SKM-1 (cell line): ENCODE data around the gene SGCD.

Source experiments
- DNase-seq: peaks from one replicate; lab custom pipeline; 2025; ENCODE audit not compliant: unreplicated experiment; lab: John Stamatoyannopoulos, UW

The SGCD gene

DNA sequence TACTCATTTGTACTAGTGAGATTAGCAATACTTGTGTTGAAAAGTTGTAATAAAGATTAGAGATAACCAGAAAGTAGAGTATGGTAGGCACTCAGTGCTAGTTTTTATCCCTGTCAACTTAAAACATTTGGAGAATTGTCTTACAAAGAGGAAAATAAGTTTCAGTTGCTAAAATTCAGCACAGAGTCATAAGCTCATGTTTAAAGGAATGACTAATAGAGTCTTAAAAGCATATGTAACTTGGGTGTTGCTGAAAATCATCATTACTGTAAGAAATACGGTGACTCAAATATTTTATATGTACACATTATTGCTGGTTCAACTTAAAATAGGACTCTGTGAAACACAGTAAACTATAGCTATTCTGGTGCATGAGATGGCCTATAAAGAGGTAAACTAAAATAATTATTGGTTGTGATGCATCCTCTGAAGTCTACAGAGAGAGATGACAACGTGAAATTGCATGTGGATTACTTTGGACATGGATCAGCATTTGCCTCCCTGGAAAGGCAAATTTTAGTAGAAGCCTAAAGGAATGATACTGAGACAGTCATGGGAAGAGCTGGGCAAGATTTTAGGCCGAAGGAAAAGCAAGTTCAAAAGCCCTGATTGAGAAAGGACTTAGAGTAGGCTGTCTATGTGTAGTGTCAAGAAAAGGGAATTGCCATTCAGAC, 34.6 kb downstream of the SGCD start:
- DNase-seq, result no peak

DNA sequence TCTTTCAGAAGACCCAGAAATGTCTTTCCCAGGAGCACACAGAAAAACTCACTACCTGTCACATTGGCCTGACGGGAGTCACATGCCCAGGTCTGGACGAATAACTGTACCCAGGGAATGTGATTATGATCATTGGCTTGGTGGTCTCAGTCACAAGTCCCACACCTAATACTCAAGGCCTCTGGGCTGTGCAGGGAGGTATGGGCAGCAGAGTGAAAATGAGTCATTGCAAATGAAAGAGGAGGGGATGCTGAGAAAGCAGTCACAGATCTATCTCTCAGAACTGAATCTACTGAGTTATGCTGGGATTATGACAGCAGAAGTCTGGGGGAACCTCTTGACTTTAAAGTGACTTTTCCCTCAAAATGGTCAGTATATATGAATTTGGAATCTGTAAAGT, 36.9 kb downstream of the SGCD start:
- no peak for DNase-seq

DNA sequence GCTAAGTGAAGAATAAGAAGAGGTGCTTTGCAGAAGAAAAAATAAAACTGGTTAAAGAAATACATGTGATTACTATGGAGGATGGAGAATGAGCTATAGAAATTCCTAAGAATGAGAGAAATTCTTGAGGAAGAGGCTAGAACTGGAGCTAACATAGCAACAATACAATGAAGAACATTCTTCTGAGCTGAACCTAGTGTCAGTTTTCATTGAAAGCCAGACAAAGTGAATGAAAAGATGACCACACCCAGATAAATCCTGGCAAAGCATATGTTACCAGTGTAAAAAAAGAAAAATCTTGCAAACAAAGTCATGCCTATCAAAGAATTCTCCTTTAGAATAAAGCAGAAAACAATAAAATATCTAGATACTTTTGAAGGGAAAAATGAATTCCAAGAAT, 39.6 kb downstream of the SGCD start:
- DNase-seq, result no peak

DNA sequence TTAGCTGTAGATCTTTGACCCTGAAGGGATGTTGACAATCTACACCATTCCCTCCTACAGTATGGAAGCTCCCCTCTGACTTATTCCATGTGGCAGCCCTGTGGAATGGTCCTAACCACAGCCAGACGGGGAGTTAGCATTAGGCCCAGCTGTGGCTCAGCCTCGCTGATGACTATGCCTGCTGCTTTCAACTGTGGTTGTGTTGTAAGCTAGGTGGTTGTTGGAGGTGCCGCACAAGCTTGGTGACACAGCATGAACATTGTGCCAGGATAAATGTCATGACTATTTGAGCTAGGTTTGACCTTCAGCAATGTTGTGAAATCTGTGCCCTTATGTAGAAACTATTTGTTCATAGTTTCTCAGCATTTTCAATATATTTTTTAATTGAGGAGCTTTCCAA, 40.6 kb downstream of the SGCD start:
- no peak for DNase-seq

DNA sequence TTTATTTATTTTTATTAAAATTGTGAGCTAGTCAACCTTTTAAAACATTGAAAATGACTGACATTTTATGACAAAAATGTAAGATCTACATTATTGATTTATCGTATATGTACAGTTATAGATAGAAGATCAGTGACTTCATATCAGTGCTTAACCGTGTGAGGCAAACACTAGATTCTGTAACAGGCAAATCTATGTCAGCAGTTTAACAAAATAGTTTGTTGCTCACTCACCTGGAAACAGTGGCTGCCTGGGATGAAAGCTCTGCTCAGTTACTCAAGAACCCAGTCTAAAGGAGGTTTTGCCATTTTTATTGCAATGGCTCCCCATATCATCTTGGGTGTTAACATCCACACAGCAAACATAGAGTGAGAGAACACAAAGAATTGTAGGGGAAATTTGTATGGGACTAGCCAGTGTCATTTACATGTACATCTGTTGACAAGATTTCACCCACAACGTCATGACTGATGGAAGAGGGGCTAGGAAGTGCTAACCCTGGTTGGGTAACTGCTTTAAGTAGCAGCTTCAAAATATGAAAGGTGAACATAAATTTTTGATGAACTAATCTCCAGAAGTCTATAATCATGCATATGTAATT, 49.0 kb downstream of the SGCD start:
- no peak for DNase-seq

DNA sequence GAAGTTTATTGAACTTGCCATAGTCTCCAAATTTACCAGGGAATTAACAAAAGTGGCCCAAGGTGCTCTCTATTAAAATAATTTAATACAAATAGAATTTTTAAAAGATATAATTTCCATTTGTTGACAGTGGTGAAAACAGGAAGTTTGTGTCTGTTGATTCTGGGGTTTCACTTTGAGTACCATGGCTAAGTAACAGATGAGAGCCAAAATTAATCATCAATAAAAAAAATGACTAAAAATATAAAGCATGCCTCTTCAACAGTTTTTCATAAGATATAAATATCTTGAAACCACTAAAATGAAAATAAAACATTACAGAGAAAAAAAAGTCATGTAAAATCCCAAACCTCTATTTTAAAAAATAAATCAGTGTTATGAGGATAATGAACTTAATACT, 49.8 kb downstream of the SGCD start:
- DNase-seq, result no peak

DNA sequence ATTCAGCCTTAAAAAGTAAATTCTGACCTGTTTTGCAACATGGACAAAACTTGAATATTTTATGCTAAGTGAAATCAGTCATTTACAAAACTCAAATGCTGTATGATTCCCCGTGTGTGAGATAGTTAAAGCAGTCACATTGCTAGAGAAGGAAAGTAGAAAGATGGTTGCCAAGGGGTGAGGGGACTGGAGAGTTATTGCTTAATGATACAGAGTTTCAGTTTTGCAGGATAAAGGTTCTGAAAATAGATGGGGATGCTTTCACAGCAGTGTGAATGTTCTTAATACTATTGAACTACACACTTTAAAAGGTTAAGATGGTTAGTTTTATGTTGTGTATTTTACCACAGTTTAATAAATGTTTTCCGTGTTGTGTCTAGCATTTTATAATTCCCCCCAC, 51.2 kb downstream of the SGCD start:
- DNase-seq, result no peak

DNA sequence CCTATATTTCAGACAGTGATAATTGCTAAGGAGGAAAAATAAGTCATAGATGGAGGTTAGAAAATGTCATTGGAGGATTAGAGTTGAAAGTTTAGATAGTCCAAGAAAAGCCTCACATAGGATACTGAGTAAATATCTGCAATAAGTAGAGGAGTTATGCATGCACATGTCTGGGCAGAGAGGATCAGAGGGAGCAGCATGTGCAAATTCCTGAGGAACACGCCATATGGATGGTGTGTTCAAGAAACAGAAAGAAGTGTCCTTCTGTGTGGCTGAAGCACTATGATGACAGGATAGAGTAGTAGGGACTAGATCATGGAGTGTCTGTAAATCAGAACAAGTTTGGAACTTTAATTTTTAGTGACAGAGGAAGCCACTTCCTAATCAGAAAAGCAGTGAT, 52.2 kb downstream of the SGCD start:
- DNase-seq, result no peak

DNA sequence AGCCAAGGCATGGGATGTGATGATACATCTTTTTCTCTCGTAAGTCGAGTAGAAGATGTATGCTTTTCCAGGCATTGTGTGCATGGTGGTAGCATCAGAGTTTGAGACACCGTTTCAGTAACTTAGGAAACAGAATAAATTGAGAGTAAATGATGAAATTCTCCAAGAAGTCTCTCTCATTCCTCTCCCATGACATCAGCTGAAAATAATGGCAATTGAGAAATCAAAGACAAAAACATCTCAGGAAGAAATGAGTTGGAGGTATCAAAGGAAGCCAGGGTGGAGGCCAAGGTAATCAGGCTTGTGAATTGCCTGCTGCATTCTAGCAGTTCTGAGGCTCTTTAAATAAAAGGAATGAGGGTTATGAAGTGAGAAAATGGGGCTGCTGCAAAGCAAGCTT, 53.9 kb downstream of the SGCD start:
- DNase-seq, result no peak

DNA sequence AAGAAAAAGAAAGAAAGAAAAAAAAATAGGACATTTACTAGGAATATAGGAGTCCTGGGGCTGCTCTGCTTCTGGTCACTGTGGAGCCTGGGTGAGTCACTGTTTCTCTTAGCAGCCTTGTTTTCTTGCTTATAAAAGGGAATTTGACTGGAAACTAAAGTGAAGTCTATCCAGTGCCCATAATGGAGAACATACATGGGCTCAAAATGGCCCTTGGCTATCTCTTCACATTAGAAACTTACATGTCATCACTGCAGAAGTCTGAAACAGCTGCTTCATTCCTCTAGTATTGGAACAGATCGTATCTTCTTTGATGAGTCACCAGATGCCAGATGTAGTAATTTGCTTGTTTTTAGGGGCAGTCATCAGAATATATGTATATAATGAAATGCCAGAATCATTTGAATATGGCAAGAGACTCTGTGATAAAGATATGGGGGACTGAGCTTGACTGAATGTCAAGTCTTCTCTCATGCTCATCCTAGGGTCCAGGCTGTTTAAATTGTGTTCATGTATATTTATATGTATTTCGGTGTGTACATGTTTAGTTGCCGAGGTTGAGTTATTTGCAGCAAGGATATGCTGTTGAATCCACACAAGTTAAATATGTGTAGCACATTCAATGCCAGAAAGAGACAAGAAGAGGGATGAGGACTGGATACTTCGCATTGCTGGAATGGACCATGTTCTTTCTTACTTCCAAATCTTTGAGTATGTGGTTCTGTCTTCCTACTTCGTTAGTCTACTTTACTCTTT, 56.7 kb downstream of the SGCD start:
- no peak for DNase-seq

DNA sequence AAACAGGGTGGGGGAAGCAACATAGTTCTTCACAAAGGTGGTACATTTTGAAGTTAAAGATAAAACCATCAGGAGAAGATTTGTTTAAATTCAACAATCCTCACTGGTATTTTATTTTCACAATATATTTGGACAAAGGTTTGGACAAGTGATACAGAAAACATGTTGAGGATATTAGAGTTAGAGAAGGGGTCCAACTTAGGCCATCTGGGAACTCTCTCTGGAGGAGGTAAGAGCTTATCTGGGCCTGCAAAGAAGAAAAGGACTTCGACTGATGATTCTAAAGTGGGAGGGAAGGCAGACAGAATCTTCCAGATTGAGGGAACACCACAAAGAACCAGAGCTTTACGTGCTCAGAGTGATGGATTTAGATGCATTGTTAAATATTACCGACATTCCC, 58.5 kb downstream of the SGCD start:
- no peak for DNase-seq

DNA sequence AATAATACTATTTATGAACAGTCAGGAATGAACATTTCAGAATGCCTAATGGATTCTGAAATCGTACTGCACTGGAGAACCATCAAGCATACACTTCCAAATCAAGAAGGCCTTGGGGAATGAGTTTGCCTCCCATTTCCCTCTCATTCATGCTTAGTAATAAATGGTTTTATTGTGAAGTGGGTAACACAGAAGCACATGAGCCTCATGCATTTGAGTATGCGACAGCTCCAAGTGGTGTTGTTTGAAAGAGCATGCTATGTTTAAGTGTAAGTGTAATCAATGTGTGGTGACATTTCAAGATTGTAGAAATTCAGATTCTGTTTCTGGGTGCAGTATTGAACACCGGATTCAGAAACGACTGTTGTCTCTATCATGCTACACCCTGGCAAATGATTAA, 60.0 kb downstream of the SGCD start:
- no peak for DNase-seq

DNA sequence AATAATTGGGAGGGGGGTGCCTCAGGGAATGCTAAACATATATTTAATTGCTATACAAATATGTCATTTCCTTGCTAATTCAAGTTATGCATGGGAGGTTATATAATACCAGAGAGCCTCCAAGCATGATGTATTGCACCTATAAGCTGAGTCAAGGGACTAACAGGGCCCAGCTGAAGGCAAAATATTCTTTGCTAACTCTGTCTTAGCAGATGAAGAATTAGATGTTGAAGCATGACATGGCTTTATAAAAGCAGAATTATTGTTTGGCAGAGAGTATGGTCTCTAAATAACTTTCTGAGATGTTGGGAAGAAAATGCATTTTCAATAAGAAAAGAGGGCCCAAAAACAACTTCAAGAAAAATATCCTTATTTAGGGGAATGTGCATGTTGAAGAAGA, 60.4 kb downstream of the SGCD start:
- DNase-seq, result no peak

DNA sequence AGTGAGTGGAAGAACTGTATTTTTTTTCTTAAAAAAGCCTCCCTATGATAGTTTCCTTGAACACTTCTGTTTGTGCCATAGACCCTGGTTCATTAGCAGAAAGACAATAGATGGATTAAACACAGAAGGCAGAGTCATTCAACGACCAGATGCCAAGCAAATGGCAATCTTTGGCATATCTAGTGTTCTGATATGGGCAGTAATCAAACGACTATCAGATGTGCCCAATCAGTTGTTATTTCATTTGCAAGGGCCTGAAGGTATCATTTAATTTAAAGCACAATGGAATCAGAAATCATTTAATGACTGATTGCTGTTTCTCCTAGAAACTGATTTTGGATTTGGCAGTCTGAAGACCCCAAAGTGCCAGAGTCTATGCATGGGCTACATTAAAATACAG, 61.3 kb downstream of the SGCD start:
- DNase-seq, result no peak

DNA sequence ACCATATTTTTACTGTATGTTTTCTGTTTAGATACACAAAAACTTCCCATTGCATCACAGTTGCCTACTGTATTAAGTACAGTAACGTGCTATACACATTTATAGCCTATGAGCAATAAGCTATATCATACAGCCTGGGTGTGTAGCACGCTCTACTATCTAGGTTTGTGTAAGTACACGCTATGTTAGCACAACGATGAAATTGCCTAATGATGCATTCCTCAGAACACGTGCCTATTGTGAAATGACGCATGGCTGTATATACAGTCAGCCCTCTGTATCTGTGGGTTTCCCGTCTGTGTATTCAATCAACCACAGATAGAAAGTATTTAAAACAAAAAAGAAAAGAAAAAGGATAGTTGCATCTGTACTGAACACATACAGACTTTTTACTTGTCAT, 64.2 kb downstream of the SGCD start:
- no peak for DNase-seq

DNA sequence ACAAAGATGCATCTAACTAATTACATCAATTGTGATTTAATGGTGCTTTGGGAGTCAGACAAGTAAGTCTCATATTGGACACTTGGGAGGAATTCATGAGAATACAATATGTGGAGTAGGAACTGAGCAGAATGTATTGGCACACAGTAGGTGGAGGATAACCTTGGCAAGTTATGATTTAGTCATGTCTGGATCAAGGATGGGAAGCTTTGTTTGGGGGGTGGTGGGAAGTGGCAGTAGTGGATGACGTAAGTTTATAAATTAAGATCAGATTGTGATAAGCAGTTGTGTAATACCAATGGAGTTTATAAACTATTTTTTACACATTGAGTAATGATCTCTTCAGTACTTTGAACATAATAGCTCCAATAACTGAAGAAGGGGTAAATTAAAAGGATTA, 67.0 kb downstream of the SGCD start:
- no peak for DNase-seq

DNA sequence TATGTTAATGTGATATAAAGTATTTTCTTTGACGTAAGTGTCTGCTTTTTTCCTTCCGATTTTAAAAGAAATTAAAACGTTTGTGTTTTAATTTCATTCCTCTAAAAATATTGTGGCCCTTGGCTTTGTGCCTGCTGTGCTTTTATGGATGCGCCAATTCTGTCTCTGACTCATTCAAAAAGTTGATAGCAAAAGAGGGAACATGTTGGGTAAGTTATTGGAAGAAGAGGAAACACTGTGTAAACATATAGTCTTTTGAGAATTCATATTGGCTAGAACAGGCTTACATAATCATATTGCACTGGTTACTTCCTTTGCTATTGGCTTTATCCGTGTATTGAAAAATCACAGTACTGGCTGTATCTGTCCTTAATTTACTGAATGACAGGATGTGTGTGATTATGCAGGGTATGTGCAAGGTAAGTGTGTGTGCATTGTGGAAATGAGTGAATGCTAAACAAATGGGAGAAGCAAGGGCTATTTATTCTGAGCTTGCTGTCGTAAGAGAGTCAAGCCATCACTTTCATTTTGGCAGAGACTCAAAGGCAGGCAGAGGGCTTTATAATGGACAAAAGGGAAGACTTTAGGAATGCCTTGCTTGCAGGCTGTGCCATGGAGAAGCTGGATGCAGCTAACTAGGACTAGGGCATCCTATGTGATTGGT, 67.8 kb downstream of the SGCD start:
- DNase-seq, result no peak

DNA sequence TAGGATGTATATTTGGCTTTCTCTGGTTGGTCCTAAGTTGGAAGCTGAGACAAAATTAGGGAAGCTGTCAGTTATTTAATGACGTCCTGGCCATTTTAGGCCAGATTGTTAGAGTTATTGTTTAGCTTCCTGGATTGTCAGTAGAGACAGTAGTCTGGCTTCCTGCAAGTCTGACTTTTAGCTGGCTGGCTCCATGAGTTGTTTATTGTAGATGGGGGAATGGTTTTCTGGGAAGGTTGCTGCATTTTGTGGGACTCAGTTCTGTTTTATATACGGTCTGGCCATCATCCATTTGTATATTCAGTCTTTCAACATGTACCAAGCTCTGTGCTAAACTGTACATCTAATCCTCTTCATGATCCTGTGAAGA, 68.3 kb downstream of the SGCD start:
- DNase-seq, result no peak

DNA sequence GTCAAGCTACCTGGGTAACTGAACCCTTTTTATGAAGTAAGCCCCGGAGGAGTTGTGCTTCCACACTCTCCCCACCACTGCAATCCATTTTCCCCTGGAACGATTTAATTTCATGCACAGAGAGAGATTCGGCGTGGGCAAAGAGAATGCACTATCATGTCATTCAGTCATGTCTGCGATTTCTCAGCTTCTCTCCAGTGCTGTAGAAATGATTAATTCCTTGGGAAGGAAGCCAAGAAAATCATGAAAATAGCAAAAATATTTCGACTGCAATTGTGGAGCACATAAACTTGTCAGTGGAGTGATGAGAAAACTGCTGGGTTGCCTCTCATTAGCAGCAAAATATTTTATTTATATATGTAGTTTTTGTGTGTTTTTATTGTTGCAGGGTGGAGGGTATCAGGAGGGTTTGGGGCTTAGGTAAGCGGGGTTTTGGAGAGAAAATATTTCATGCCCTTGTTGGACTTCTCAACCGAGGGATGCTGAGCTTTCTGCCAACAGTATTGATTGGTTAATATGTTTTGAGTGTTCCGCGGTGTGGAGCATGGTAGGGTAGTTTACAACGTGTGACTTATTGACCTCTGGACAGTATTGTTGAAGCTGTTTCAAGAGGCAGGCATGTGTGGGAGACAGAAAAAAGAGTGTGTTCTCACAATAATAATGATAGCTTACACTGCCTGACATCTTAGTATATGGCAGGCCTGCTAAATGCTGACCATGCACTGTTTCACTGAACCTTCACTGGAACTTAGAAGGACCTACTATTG, 69.3 kb downstream of the SGCD start:
- DNase-seq, result no peak

DNA sequence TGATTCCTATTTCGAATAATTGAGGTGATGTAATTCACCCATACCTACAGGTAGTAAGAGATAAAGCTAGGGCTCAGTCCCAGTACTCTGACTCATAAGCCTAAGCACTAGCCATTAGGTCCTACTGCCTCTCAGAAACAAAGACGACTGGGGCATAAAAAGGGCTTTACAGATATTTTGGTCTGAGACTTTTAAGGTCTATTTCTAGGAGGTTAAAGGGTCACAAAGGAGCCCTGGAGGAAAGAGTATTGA, 69.8 kb downstream of the SGCD start:
- DNase-seq, result no peak

DNA sequence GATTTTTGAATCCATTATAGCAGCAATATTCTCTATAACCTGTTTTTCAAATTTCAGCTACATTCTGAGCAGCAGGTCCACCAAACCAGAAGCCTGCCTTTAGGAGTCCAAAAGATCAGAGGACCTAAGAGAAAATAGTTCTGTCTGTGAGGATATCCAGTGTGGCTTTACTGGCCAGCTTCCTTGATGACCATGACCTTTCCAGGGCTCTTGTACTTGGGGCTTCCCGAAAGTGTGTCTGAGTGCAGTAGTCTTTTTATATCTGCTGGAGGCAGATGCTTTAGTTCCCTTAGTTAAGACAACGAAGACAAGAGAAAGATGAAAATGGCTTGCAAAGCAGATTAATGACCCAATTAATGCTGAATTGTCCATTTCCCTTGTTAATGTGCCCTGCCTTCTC, 72.4 kb downstream of the SGCD start:
- no peak for DNase-seq
